Stimulated activated CD8-positive, alpha-beta memory T cell treated with anti-CD3 and anti-CD28 coated beads, Interleukin-12 subunit alpha, Interleukin-12 subunit beta, amount 100 ng/mL, for 24 hours (primary cell): Measurements from ENCODE around the gene MEF2B.

ENCODE experiments used
- DNase-seq: peaks from one replicate; pipeline ENCODE4 v3.0.0-alpha.2; 2020; ENCODE audit errors: extremely low read depth

The MEF2B gene

GRCh38 chr19:19098703-19099632 lies 71.1 kb downstream of the MEF2B start:
- no peak for DNase-seq

- DNase-seq = no peak
Observed at GRCh38 chr19:19098084-19098702, 71.9 kb downstream of the MEF2B start.

GRCh38 chr19:19096641-19097627 lies 73.1 kb downstream of the MEF2B start:
- no peak for DNase-seq

DNA sequence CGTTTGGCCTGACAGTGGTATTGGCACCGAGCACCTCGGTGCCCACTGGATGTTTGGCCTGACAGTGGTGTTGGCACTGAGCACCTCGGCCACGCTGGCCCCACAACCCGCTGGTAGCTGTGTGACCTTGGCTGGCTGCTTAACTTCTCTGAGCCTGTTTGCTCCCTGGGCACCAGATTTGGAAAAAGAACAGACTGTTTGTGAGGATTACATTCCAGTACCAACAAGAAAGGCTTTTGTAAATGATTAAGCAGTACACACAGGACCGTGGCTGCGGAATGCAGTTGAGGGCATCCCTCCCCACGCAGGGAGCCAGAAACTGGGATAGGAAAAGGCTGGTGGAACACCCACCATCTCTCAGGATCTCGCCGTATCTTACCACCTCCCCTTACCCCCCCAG lies 74.4 kb downstream of the MEF2B start:
- no peak for DNase-seq
